NCI-H146 (cell line): ENCODE data around the gene MYL3.

Experiments
- DNase-seq: peaks from one replicate; lab custom pipeline; 2025; lab: John Stamatoyannopoulos, UW

MYL3 gene

GRCh38 chr3:46899151-46900006, 36.1 kb upstream of the MYL3 start:
- DNase-seq, result no peak

GRCh38 chr3:46898321-46899150, 35.3 kb upstream of the MYL3 start:
- DNase-seq, result peak; percentile 24

- DNase-seq, result no peak
Measured at GRCh38 chr3:46897829-46898320, 34.6 kb upstream of the MYL3 start.

GRCh38 chr3:46897031-46897430, 33.8 kb upstream of the MYL3 start:
- DNase-seq, result no peak

- no peak for DNase-seq
Measured at GRCh38 chr3:46896386-46896785, 33.1 kb upstream of the MYL3 start.

GRCh38 chr3:46895761-46896160, 32.5 kb upstream of the MYL3 start:
- DNase-seq, result no peak

GRCh38 chr3:46895204-46895660, 32.0 kb upstream of the MYL3 start:
- DNase-seq, result peak; percentile 60

- DNase-seq, result no peak
Measured at GRCh38 chr3:46894256-46894655, 31.0 kb upstream of the MYL3 start.

- no peak for DNase-seq
Measured at GRCh38 chr3:46893763-46894162, 30.5 kb upstream of the MYL3 start.

GRCh38 chr3:46893146-46893748, 30.0 kb upstream of the MYL3 start:
- DNase-seq, result no peak

GRCh38 chr3:46892285-46893145, 29.3 kb upstream of the MYL3 start:
- DNase-seq, result peak; percentile 83

- no peak for DNase-seq
Measured at GRCh38 chr3:46891132-46891531, 27.9 kb upstream of the MYL3 start.

- DNase-seq, result no peak
Measured at GRCh38 chr3:46890132-46890531, 26.9 kb upstream of the MYL3 start.

GRCh38 chr3:46889381-46890110, 26.3 kb upstream of the MYL3 start:
- DNase-seq, result peak; percentile 1

GRCh38 chr3:46888705-46889104, 25.5 kb upstream of the MYL3 start:
- DNase-seq, result no peak

GRCh38 chr3:46887980-46888494, 24.8 kb upstream of the MYL3 start:
- peak; percentile 82 for DNase-seq

GRCh38 chr3:46885612-46886011, 22.4 kb upstream of the MYL3 start:
- no peak for DNase-seq

GRCh38 chr3:46884929-46885328, 21.7 kb upstream of the MYL3 start:
- no peak for DNase-seq

- DNase-seq, result no peak
Measured at GRCh38 chr3:46884427-46884826, 21.2 kb upstream of the MYL3 start.

- DNase-seq, result no peak
Measured at GRCh38 chr3:46883830-46884185, 20.6 kb upstream of the MYL3 start.
